ENCODE results near the gene FAM83G. TPM values are rescaled to one million over a fixed set of nuclear protein-coding genes. Genes with fewer than 3 reads are reported as not detected.

Gene FAM83G
- total and polyA plus RNA-seq, 2 donors (not counting 1 experiment from before 2014, with no cell fraction given), result 2.4 to 6.3 TPM

DNA sequence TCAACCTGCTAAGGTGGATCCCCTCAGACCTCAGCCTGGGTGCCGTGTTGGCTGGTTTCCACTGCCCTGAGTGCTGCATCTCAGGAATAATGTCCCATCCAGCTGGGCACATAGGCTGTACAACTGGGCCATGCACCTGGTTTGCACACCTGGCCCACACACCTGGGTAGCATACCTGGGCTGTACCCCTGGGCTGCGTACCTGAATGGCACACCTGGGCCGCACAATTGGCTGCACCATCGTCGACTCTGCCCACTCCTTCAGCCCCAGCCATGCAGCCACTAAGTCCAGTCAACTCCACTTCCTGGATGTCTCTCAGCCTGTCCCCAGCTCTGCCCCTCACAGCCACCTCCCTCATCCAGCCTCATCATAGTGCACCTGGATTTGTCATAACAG is 44.7 kb downstream of the FAM83G start:
- no peak for DNase-seq (ENCODE audit: low read depth in 2 of 2)
- TF ChIP-seq, protein P1, sequence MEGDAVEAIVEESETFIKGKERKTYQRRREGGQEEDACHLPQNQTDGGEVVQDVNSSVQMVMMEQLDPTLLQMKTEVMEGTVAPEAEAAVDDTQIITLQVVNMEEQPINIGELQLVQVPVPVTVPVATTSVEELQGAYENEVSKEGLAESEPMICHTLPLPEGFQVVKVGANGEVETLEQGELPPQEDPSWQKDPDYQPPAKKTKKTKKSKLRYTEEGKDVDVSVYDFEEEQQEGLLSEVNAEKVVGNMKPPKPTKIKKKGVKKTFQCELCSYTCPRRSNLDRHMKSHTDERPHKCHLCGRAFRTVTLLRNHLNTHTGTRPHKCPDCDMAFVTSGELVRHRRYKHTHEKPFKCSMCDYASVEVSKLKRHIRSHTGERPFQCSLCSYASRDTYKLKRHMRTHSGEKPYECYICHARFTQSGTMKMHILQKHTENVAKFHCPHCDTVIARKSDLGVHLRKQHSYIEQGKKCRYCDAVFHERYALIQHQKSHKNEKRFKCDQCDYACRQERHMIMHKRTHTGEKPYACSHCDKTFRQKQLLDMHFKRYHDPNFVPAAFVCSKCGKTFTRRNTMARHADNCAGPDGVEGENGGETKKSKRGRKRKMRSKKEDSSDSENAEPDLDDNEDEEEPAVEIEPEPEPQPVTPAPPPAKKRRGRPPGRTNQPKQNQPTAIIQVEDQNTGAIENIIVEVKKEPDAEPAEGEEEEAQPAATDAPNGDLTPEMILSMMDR (conservative IDR thresholded peaks at IDR 0.05 in 1 of 2, IDR thresholded peaks at IDR 0.05 in 1 of 2; ENCODE audit: low read depth in 1 of 2, low read length in 2 of 2), result no peak
- no peak for TF ChIP-seq EZH2 (IDR thresholded peaks at IDR 0.05; ENCODE audit: low read length, missing control alignments)
- no peaks in the 10 kb centered on the region for H3K4me1 ChIP-seq (ENCODE audit: control insufficient read depth, extremely low read depth, insufficient read depth, low read length)

DNA sequence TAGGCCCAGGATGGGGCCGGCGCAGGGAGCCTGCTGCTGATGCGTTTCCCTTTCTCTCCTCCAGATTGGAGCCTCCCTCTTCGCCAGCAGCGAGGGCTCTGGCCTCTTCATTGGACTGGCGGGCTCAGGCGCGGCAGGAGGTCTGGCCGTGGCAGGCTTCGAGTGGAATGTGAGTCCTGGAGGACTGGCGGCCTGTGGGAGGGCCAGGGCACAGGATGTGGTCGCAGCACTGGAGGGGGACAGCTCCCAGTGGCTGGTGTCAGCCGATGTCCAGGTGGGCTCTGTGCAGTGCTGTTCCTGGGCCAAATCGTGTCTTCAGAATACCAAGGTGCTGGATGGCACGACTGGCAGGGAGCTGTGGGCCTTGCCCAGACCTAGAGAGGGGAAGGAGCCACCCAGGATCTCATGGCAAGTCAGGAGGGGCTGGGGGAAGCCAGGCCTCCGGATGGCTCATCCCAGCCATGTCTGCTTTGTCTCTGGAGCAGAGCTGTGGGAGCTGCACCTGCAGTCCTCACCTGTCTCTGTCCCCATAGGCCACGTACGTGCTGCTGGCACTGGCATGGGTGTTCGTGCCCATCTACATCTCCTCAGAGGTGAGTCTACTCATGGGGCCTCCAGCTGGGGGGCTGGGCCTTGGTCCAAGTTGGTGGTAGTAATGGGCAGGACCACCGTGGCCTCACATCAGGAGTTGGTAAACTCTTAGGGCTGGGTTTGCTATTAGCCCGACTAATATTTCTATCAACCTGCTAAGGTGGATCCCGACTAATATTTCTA is 45.3 kb downstream of the FAM83G start:
- peak in 1 of 2 donors; percentile 24 for DNase-seq (ENCODE audit: low read depth in 2 of 2)
- no peaks in the 10 kb centered on the region for H3K79me2 ChIP-seq (ENCODE audit: control insufficient read depth, insufficient read depth, low read length)
- no peaks in the 10 kb centered on the region for H3K4me1 ChIP-seq (ENCODE audit: control insufficient read depth, extremely low read depth, insufficient read depth, low read length)
- TF ChIP-seq, protein P1 (conservative IDR thresholded peaks at IDR 0.05 in 1 of 2, IDR thresholded peaks at IDR 0.05 in 1 of 2; ENCODE audit: low read depth in 1 of 2, low read length in 2 of 2), result no peak
- no peak for TF ChIP-seq EZH2 (IDR thresholded peaks at IDR 0.05; ENCODE audit: low read length, missing control alignments)
- H3K9me3 ChIP-seq (ENCODE audit: control insufficient read depth, insufficient read depth, low read depth, low read length), result no peaks in the 10 kb centered on the region
- H3K4me2 ChIP-seq (ENCODE audit: extremely low read depth, insufficient read depth, low read length), result no peak overlapping the region
- H3K36me3 ChIP-seq (ENCODE audit: control insufficient read depth, insufficient read depth, low read length), result no peaks in the 10 kb centered on the region
- H4K20me1 ChIP-seq (ENCODE audit: control insufficient read depth, extremely low read depth, insufficient read depth, low read length), result no peaks in the 10 kb centered on the region
- H3K27ac ChIP-seq (ENCODE audit: insufficient read depth, low read length), result no peak overlapping the region
- H3K4me3 ChIP-seq (replicated peaks in 1 of 4; ENCODE audit: control extremely low read depth in 1 of 4, insufficient read depth in 1 of 4, low read depth in 3 of 4, low read length in 4 of 4), result no peak overlapping the region
- no peak overlapping the region for H2AFZ ChIP-seq (ENCODE audit: low read length)
- H3K9ac ChIP-seq (ENCODE audit: insufficient read depth, low read length), result no peak overlapping the region
- H3K27me3 ChIP-seq (ENCODE audit: control insufficient read depth, insufficient read depth, low read length), result no peaks in the 10 kb centered on the region

More for the DNA sequence above, 44.7 kb downstream of the FAM83G start:
- Histone ChIP-seq H3K4me2 (ENCODE audit: extremely low read depth, insufficient read depth, low read length) (no peak overlapping the region), H3K27me3 (ENCODE audit: control insufficient read depth, insufficient read depth, low read length) (no peaks in the 10 kb centered on the region), H3K79me2 (ENCODE audit: control insufficient read depth, insufficient read depth, low read length) (no peaks in the 10 kb centered on the region), H4K20me1 (ENCODE audit: control insufficient read depth, extremely low read depth, insufficient read depth, low read length) (no peaks in the 10 kb centered on the region), H3K9ac (ENCODE audit: insufficient read depth, low read length) (no peak overlapping the region), H2AFZ (ENCODE audit: low read length) (no peak overlapping the region), H3K4me3 (replicated peaks in 1 of 4; ENCODE audit: control extremely low read depth in 1 of 4, insufficient read depth in 1 of 4, low read depth in 3 of 4, low read length in 4 of 4) (no peak overlapping the region), H3K9me3 (ENCODE audit: control insufficient read depth, insufficient read depth, low read depth, low read length) (no peaks in the 10 kb centered on the region), H3K36me3 (ENCODE audit: control insufficient read depth, insufficient read depth, low read length) (no peaks in the 10 kb centered on the region), H3K27ac (ENCODE audit: insufficient read depth, low read length) (no peak overlapping the region)

DNA sequence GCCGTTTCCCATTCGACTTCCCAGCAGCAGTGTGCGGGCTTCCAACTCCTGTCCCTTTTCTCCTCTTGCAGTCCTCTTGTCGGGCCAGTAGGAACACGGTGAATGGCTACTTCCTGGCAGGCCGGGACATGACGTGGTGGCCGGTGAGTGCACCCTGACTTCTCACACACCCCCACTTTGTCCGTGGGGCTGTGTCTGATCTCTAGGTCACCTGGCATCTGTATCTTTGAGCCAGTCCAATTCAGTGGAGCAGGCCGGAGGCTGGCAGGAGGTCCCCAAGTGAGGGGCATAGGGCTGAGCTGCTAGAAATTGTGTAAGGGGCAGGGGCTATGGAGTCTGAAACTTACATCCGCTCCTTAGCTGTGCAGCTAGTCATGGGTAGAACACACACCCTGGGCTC is 46.0 kb downstream of the FAM83G start:
- Histone ChIP-seq H3K27me3 (ENCODE audit: control insufficient read depth, insufficient read depth, low read length) (no peaks in the 10 kb centered on the region), H3K4me2 (ENCODE audit: extremely low read depth, insufficient read depth, low read length) (no peak overlapping the region), H3K27ac (ENCODE audit: insufficient read depth, low read length) (no peak overlapping the region), H3K9me3 (ENCODE audit: control insufficient read depth, insufficient read depth, low read depth, low read length) (no peaks in the 10 kb centered on the region), H3K9ac (ENCODE audit: insufficient read depth, low read length) (no peak overlapping the region), H3K4me1 (ENCODE audit: control insufficient read depth, extremely low read depth, insufficient read depth, low read length) (no peaks in the 10 kb centered on the region), H3K4me3 (replicated peaks in 1 of 4; ENCODE audit: control extremely low read depth in 1 of 4, insufficient read depth in 1 of 4, low read depth in 3 of 4, low read length in 4 of 4) (no peak overlapping the region), H3K36me3 (ENCODE audit: control insufficient read depth, insufficient read depth, low read length) (no peaks in the 10 kb centered on the region), H3K79me2 (ENCODE audit: control insufficient read depth, insufficient read depth, low read length) (no peaks in the 10 kb centered on the region), H2AFZ (ENCODE audit: low read length) (no peak overlapping the region), H4K20me1 (ENCODE audit: control insufficient read depth, extremely low read depth, insufficient read depth, low read length) (no peaks in the 10 kb centered on the region)
- no peak for DNase-seq (ENCODE audit: low read depth in 2 of 2)
- TF ChIP-seq EZH2 (IDR thresholded peaks at IDR 0.05; ENCODE audit: low read length, missing control alignments), result no peak
- TF ChIP-seq, protein P1 (conservative IDR thresholded peaks at IDR 0.05 in 1 of 2, IDR thresholded peaks at IDR 0.05 in 1 of 2; ENCODE audit: low read depth in 1 of 2, low read length in 2 of 2), result no peak

Measured in fibroblast of lung (primary cell).